HepG2 (cell line): ENCODE data around the gene AHNAK. TPM values are rescaled to one million over a fixed set of nuclear protein-coding genes. Genes with fewer than 3 reads are reported as not detected.

ENCODE experiments used
- CC2D1A ChIP-seq: sonication (generic); formaldehyde crosslinking; IDR thresholded peaks from 2 replicates; pipeline ENCODE4 v1.8.1; 2023; ENCODE audit warnings: mild to moderate bottlenecking, missing genetic modification reagents
- EP300 ChIP-seq, 3 experiments: sonication (generic) in 1 of 3; formaldehyde crosslinking in 1 of 3; IDR thresholded peaks; 2 replicates each; pipeline versions ENCODE4 v1.5.1 to v1.6.1; 2011 to 2020; ENCODE audit warnings: low read depth in 2 of 3, low read length in 2 of 3, borderline replicate concordance in 1 of 3, improper control_type of control experiment in 1 of 3, mild to moderate bottlenecking in 1 of 3, missing genetic modification reagents in 1 of 3, moderate library complexity in 1 of 3
- GTF3A ChIP-seq: sonication (generic); formaldehyde crosslinking; conservative IDR thresholded peaks from 2 replicates; pipeline ENCODE4 v1.4.0; 2020; ENCODE audit warnings: mild to moderate bottlenecking, missing genetic modification reagents
- JUND ChIP-seq: sonication (generic); formaldehyde crosslinking; IDR thresholded peaks from 2 replicates; pipeline ENCODE4 v1.8.0; 2022; ENCODE audit warnings: mild to moderate bottlenecking, missing genetic modification reagents
- KAT7 ChIP-seq: IDR thresholded peaks from 2 replicates; pipeline ENCODE4 v1.6.1; 2018; ENCODE audit warnings: borderline replicate concordance, missing compliant biosample characterization
- NCOR1 ChIP-seq: fragments of 200-600 bp; sonication (generic); IDR thresholded peaks from 2 replicates; pipeline ENCODE4 v1.7.0; 2017; ENCODE audit warnings: antibody characterized with exemption, low read length, borderline replicate concordance
- PHF21A ChIP-seq: sonication (generic); formaldehyde crosslinking; IDR thresholded peaks from 2 replicates; pipeline ENCODE4 v1.5.0; 2020; ENCODE audit warnings: mild to moderate bottlenecking, missing genetic modification reagents
- RFX3 ChIP-seq: IDR thresholded peaks from 2 replicates; pipeline ENCODE4 v1.6.1; 2016; ENCODE audit warnings: missing biosample characterization, missing genetic modification reagents
- SAP130 ChIP-seq: IDR thresholded peaks from 2 replicates; pipeline ENCODE4 v1.6.1; 2016; ENCODE audit warnings: low read depth
- SIX1 ChIP-seq: sonication (generic); formaldehyde crosslinking; IDR thresholded peaks from 2 replicates; pipeline ENCODE4 v1.4.0; 2020; ENCODE audit warnings: missing genetic modification reagents, borderline replicate concordance
- SMYD3 ChIP-seq: sonication (generic); formaldehyde crosslinking; IDR thresholded peaks from 2 replicates; pipeline ENCODE4 v1.8.1; 2023; ENCODE audit warnings: mild to moderate bottlenecking, missing genetic modification reagents
- STAG1 ChIP-seq: sonication (generic); formaldehyde crosslinking; IDR thresholded peaks from 2 replicates; pipeline ENCODE4 v1.4.0; 2020; ENCODE audit warnings: missing genetic modification reagents
- TAF1 ChIP-seq: sonication (generic); formaldehyde crosslinking; IDR thresholded peaks from 2 replicates; pipeline ENCODE4 v1.4.0; 2020; ENCODE audit warnings: missing genetic modification reagents
- TARDBP ChIP-seq: sonication (generic); formaldehyde crosslinking; IDR thresholded peaks from 2 replicates; pipeline ENCODE4 v1.8.0; 2022; ENCODE audit warnings: mild to moderate bottlenecking, missing genetic modification reagents
- ZFP90 ChIP-seq: sonication (generic); formaldehyde crosslinking; IDR thresholded peaks from 2 replicates; pipeline ENCODE4 v1.8.0; 2022; ENCODE audit warnings: missing genetic modification reagents, mild to moderate bottlenecking, inconsistent platforms, borderline replicate concordance
- ZNF10 ChIP-seq: sonication (generic); formaldehyde crosslinking; IDR thresholded peaks from 2 replicates; pipeline ENCODE4 v1.4.0; 2020; ENCODE audit warnings: mild to moderate bottlenecking, low read depth, missing genetic modification reagents, borderline replicate concordance
- ZNF567 ChIP-seq: sonication (generic); formaldehyde crosslinking; IDR thresholded peaks from 2 replicates; pipeline ENCODE4 v1.8.1; 2023; ENCODE audit warnings: mild to moderate bottlenecking, missing genetic modification reagents, borderline replicate concordance
- ZNF570 ChIP-seq: sonication (generic); formaldehyde crosslinking; IDR thresholded peaks from 2 replicates; pipeline ENCODE4 v1.4.0; 2020; ENCODE audit warnings: mild to moderate bottlenecking, missing genetic modification reagents, borderline replicate concordance
- ZNF879 ChIP-seq: sonication (generic); formaldehyde crosslinking; IDR thresholded peaks from 2 replicates; pipeline ENCODE4 v1.8.1; 2023; ENCODE audit warnings: missing genetic modification reagents
- polyA plus RNA-seq, 8 experiments: library from polyadenylated mRNA; depleted of rRNA in 3 of 8; stranded (reverse) in 7 of 8; unstranded in 1 of 8; fragments of >200 nt; fragmentation: Illumina TruSeq in 4 of 8; extraction: Trizol in 4 of 8; gene quantifications; 2 replicates each; pipeline versions ENCODE4 v1.2.1 to v1.2.3, GENCODE V29; 2011 to 2016; ENCODE audit warnings: low read depth in 4 of 8, missing spikeins in 1 of 8, mixed read lengths in 1 of 8; ENCODE audit not compliant: insufficient read depth in 1 of 8
- total RNA-seq, 5 experiments: library from RNA; depleted of rRNA; stranded (reverse); fragments of >200 nt; fragmentation: Illumina TruSeq; extraction: Trizol; gene quantifications; 2 replicates each; pipeline ENCODE4 v1.2.3, GENCODE V29; 2016; ENCODE audit warnings: low read depth in 1 of 5
- TF ChIP-seq, protein P1 (sequence below): sonication (generic); formaldehyde crosslinking; IDR thresholded peaks from 2 replicates; pipeline ENCODE4 v1.4.0; 2020; ENCODE audit warnings: missing genetic modification reagents, borderline replicate concordance
- TF ChIP-seq, protein P2 (sequence below): IDR thresholded peaks from 2 replicates; pipeline ENCODE4 v1.6.1; 2018; ENCODE audit warnings: missing genetic modification reagents, mild to moderate bottlenecking, missing compliant biosample characterization
- TF ChIP-seq, protein P3 (sequence below): fragments of 450-650 bp; IDR thresholded peaks from 2 replicates; pipeline ENCODE4 v1.6.1; 2016
- TF ChIP-seq, protein P4 (sequence below): sonication (generic); formaldehyde crosslinking; IDR thresholded peaks from 2 replicates; pipeline ENCODE4 v1.5.0; 2020; ENCODE audit warnings: mild to moderate bottlenecking, low read depth, missing genetic modification reagents, borderline replicate concordance
- TF ChIP-seq, protein P5 (sequence below): sonication (generic); formaldehyde crosslinking; IDR thresholded peaks from 2 replicates; pipeline ENCODE4 v1.5.0; 2020; ENCODE audit warnings: missing genetic modification reagents, mild to moderate bottlenecking, borderline replicate concordance

The AHNAK gene
- total and polyA plus RNA-seq, 2 of the 13 experiments (the other 11 are each of a cell fraction or from before 2014, with no cell fraction given): 23.4 to 25.0 TPM

DNA sequence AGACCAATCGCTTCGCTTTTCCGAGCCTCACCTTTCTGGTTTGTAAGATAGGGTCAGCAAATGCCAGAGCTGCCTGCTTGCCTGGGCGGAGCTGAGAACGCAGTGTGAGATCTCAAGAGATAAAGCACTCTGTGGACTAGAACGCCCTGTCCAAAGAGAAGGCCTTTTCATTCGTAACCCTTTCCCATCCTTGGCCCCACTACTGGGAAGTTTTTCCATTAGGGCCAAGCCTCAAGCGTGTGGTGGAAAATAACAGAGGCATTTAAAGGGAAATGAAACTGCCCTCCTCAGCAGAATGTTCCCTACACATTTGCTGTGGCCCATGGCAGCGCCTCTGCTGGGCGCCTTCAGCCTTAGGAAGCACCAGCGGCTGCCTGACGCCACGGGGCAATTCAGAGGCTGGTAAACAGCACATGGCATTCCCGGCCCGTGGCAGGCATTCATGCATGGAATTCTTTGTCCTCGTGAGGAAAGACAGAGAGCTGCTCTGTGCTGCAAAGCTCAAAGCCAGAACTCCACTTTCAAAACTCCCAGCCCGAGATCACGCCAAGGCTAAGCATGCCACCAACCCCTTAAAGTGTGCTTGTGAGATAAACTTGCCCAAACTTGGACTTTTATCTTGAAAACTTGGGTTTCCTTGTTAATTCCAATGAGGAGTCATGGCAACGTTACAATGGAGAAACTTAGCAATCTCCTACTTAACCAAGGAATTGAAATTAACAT is 38.1 kb downstream of the AHNAK start (continued):
- TF ChIP-seq, protein P1, sequence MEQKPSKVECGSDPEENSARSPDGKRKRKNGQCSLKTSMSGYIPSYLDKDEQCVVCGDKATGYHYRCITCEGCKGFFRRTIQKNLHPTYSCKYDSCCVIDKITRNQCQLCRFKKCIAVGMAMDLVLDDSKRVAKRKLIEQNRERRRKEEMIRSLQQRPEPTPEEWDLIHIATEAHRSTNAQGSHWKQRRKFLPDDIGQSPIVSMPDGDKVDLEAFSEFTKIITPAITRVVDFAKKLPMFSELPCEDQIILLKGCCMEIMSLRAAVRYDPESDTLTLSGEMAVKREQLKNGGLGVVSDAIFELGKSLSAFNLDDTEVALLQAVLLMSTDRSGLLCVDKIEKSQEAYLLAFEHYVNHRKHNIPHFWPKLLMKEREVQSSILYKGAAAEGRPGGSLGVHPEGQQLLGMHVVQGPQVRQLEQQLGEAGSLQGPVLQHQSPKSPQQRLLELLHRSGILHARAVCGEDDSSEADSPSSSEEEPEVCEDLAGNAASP (CRISPR knock-in tag): no peak
- 0 out of 2 replicates have a peak, but pooled peaks have one; percentile 20 for TF ChIP-seq JUND (CRISPR knock-in tag)
- TF ChIP-seq, protein P2, sequence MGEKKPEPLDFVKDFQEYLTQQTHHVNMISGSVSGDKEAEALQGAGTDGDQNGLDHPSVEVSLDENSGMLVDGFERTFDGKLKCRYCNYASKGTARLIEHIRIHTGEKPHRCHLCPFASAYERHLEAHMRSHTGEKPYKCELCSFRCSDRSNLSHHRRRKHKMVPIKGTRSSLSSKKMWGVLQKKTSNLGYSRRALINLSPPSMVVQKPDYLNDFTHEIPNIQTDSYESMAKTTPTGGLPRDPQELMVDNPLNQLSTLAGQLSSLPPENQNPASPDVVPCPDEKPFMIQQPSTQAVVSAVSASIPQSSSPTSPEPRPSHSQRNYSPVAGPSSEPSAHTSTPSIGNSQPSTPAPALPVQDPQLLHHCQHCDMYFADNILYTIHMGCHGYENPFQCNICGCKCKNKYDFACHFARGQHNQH (CRISPR knock-in tag): peak; percentile 62; the same call in 1 of the 2 replicates
- TF ChIP-seq ZFP90: peak; percentile 66; the same call in 1 of the 2 replicates
- no peak for TF ChIP-seq CC2D1A
- no peak for TF ChIP-seq GTF3A (CRISPR knock-in tag)
- TF ChIP-seq TARDBP (CRISPR knock-in tag): no peak
- TF ChIP-seq EP300 (IDR thresholded peaks at IDR 0.05; ENCODE audit: low read depth in 2 of 2, low read length in 2 of 2): peak in 1 of 2 experiments; percentile 14; a peak in 1 of 4 replicates
- peak; percentile 34; the same call in 1 of the 2 replicates for TF ChIP-seq EP300 (CRISPR knock-in tag; IDR thresholded peaks at IDR 0.05; ENCODE audit: borderline replicate concordance)
- TF ChIP-seq SAP130 (CRISPR knock-in tag): peak; percentile 80
- TF ChIP-seq SIX1 (CRISPR knock-in tag): no peak
- no peak for TF ChIP-seq ZNF10 (CRISPR knock-in tag)
- peak; percentile 35; the same call in 1 of the 2 replicates for TF ChIP-seq TAF1 (CRISPR knock-in tag)
- TF ChIP-seq SMYD3 (CRISPR knock-in tag): no peak
- peak; percentile 22 for TF ChIP-seq STAG1 (CRISPR knock-in tag)
- no peak for TF ChIP-seq ZNF879
- no peak for TF ChIP-seq NCOR1
- TF ChIP-seq KAT7: no peak
- TF ChIP-seq ZNF570 (CRISPR knock-in tag): no peak
- no peak for TF ChIP-seq ZNF567
- TF ChIP-seq, protein P3, sequence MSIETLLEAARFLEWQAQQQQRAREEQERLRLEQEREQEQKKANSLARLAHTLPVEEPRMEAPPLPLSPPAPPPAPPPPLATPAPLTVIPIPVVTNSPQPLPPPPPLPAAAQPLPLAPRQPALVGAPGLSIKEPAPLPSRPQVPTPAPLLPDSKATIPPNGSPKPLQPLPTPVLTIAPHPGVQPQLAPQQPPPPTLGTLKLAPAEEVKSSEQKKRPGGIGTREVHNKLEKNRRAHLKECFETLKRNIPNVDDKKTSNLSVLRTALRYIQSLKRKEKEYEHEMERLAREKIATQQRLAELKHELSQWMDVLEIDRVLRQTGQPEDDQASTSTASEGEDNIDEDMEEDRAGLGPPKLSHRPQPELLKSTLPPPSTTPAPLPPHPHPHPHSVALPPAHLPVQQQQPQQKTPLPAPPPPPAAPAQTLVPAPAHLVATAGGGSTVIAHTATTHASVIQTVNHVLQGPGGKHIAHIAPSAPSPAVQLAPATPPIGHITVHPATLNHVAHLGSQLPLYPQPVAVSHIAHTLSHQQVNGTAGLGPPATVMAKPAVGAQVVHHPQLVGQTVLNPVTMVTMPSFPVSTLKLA: peak; percentile 80
- TF ChIP-seq RFX3: no peak
- TF ChIP-seq, protein P4, sequence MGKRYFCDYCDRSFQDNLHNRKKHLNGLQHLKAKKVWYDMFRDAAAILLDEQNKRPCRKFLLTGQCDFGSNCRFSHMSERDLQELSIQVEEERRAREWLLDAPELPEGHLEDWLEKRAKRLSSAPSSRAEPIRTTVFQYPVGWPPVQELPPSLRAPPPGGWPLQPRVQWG: no peak
- TF ChIP-seq, protein P5, sequence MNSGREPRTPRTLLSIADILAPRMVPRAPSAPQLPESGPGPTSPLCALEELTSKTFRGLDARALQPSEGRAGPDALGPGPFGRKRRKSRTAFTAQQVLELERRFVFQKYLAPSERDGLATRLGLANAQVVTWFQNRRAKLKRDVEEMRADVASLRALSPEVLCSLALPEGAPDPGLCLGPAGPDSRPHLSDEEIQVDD (CRISPR knock-in tag): no peak
- TF ChIP-seq PHF21A: 0 out of 2 replicates have a peak, but pooled peaks have one; percentile 33
